ENCODE results near the gene PPP4R1.

Gene PPP4R1

GRCh38 chr18:9522952-9523351, 91.4 kb downstream of the PPP4R1 start:
- no peak overlapping the region for H3K27ac ChIP-seq
- TF ChIP-seq, protein P1, sequence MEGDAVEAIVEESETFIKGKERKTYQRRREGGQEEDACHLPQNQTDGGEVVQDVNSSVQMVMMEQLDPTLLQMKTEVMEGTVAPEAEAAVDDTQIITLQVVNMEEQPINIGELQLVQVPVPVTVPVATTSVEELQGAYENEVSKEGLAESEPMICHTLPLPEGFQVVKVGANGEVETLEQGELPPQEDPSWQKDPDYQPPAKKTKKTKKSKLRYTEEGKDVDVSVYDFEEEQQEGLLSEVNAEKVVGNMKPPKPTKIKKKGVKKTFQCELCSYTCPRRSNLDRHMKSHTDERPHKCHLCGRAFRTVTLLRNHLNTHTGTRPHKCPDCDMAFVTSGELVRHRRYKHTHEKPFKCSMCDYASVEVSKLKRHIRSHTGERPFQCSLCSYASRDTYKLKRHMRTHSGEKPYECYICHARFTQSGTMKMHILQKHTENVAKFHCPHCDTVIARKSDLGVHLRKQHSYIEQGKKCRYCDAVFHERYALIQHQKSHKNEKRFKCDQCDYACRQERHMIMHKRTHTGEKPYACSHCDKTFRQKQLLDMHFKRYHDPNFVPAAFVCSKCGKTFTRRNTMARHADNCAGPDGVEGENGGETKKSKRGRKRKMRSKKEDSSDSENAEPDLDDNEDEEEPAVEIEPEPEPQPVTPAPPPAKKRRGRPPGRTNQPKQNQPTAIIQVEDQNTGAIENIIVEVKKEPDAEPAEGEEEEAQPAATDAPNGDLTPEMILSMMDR (conservative IDR thresholded peaks at IDR 0.05), result no peak
- TF ChIP-seq ZFX (IDR thresholded peaks at IDR 0.05), result no peak

DNA sequence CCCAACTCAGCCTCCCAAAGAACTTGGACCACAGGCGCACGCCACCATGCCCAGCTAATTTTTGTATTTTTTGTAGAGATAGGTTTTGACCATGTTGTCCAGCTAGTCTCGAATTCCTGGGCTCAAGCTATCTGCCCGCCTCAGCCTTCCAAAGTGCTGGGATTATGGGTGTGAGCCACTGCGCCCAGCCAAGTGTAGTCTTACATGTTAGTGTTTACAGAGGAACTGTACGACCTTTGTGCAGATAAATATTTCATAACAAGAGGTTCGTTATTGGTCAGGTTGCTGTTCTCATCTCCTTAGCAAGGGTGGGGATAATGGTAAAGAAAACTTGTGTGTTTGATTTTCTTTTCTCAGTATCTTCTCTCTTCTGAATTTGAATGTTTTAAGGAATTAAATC, 92.6 kb downstream of the PPP4R1 start:
- H3K27ac ChIP-seq, result no peak overlapping the region
- TF ChIP-seq ZFX (IDR thresholded peaks at IDR 0.05), result no peak
- TF ChIP-seq, protein P1 (conservative IDR thresholded peaks at IDR 0.05), result no peak

- no peak for TF ChIP-seq ZFX (IDR thresholded peaks at IDR 0.05)
- TF ChIP-seq, protein P1 (conservative IDR thresholded peaks at IDR 0.05), result no peak
- H3K27ac ChIP-seq, result no peak overlapping the region
Measured at GRCh38 chr18:9520666-9521065, 93.7 kb downstream of the PPP4R1 start.

DNA sequence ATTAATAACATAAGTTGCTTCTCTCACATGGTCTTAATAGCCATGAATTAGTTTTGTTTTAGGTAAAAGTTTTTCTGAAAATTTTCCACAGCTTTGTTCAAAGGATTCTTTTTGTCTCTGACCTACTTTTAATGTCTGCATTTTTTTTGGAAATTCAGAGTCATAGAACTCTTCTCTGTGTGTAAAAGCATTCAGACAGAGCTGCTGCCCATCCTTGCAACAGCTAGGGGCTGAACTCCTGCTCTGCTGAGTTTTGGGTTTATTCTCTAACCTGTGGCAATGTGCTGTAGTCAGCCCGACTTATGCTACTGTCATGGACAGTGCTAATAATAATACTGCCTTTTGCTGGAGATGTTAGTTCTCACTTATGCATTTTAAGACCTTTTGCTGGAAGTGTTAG, 95.0 kb downstream of the PPP4R1 start:
- H3K27ac ChIP-seq, result no peak overlapping the region
- TF ChIP-seq, protein P1 (conservative IDR thresholded peaks at IDR 0.05), result no peak
- no peak for TF ChIP-seq ZFX (IDR thresholded peaks at IDR 0.05)

DNA sequence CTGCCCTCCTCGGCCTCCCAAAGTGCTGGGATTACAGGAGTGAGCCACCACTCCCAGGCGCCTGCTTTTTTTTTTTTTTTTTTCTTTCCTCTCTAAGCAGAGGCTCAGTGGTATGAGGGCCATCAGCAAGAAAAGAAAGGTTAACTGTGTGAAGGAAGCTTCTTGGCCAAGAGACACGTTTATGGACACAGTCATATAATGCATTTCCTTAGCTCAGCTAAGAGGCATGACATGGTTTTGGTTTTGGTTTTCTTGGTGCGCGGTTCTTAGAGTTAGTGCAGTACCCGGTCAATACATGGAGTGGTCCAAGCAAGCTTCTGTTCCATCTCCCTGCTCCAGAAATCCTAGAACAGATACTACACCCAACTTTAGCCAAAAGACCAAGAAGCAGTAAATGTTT, 96.5 kb downstream of the PPP4R1 start:
- no peak for TF ChIP-seq ZFX (IDR thresholded peaks at IDR 0.05)

GRCh38 chr18:9516437-9517064, 97.8 kb downstream of the PPP4R1 start:
- no peak overlapping the region for H3K27ac ChIP-seq
- TF ChIP-seq ZFX (IDR thresholded peaks at IDR 0.05), result no peak
- TF ChIP-seq, protein P1 (conservative IDR thresholded peaks at IDR 0.05), result peak; percentile 96

More for the DNA sequence above, 96.5 kb downstream of the PPP4R1 start:
- no peak overlapping the region for H3K27ac ChIP-seq

DNA sequence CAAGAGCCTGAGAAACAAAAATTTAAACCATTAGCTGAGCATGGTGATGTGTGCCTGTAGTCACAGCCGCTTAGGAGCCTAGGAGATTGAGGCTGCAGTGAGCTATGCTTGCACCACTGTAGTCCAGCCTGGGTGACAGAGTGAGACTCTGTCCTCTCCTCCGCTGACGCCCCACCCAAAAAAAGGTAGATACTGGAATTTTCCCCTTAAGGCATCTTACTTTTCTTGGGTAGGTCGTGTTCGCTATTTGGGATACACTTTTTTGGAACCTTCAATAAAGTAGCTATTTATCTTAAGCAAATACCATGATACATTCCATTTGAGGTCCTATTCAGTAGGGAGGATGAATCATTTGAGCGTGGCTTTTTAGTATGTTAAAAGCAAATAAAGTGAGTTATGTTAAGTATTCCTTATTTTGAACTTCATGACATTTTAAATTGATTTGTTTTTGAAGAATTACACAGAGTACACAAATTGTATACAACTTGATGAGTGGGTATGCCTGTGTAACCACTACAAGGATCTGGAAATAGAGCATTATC, 100.3 kb downstream of the PPP4R1 start:
- H3K27ac ChIP-seq, result no peak overlapping the region

More for the DNA sequence above, 100.3 kb downstream of the PPP4R1 start:
- TF ChIP-seq, protein P1 (conservative IDR thresholded peaks at IDR 0.05), result no peak
- no peak for TF ChIP-seq ZFX (IDR thresholded peaks at IDR 0.05)
